Testis (tissue), 3 donors: ENCODE measurements around the gene PRKAG1. TPM values are rescaled to one million over a fixed set of nuclear protein-coding genes. Genes with fewer than 3 reads are reported as not detected.

ENCODE experiments used
- DNase-seq: peaks from one replicate; pipeline ENCODE4 v3.0.0-alpha.2; 2019
- H3K27ac ChIP-seq, 2 donors: fragments of 200-600 bp; sonication (generic); one replicate each; pipeline ENCODE4 v1.5.1; 2019
- H3K27me3 ChIP-seq: fragments of 200-600 bp; sonication (generic); one replicate; pipeline ENCODE4 v1.5.1; 2019
- H3K36me3 ChIP-seq: fragments of 200-600 bp; sonication (generic); one replicate; pipeline ENCODE4 v1.5.1; 2017; ENCODE audit warnings: low read depth; ENCODE audit errors: missing control alignments
- H3K4me1 ChIP-seq: fragments of 200-600 bp; sonication (generic); one replicate; pipeline ENCODE4 v1.5.1; 2019
- H3K4me3 ChIP-seq, 2 donors: fragments of 200-600 bp; sonication (generic); one replicate each; pipeline ENCODE4 v1.5.1; 2017 to 2019
- H3K9me3 ChIP-seq: fragments of 200-600 bp; sonication (generic); one replicate; pipeline ENCODE4 v1.5.1; 2017
- CTCF ChIP-seq, 3 experiments: fragments of 450-650 bp in 2 of 3; fragments of 200-600 bp in 1 of 3; sonication (generic) in 1 of 3; IDR thresholded peaks; one replicate each; pipeline ENCODE4 v1.5.1; 2016 to 2019; ENCODE audit warnings: antibody characterized with exemption in 3 of 3, mild to moderate bottlenecking in 2 of 3, moderate library complexity in 1 of 3
- POLR2A ChIP-seq: fragments of 450-650 bp; IDR thresholded peaks from one replicate; pipeline ENCODE4 v1.6.1; 2017; ENCODE audit warnings: antibody characterized with exemption, mild to moderate bottlenecking, moderate library complexity
- WGBS, 2 donors: methylation state at CpG; one replicate each; pipeline ENCODE4 v1.1.5; 2018; 5-methylcytosine and 5-hydroxymethylcytosine counted together
- intact Hi-C: fragments of 100-400 bp; cut with DNase I; formaldehyde crosslinking; loops from one replicate; pipeline ENCODE4 v1.15.1; 2023; ENCODE audit warnings: low total_unique reads
- polyA plus RNA-seq: library from polyadenylated mRNA; stranded (reverse); fragments of 350-450 nt; fragmentation: Illumina TruSeq; extraction: RNeasy Lipid Tissue Mini Kit (QIAGEN cat#74804); gene quantifications from one replicate; pipeline ENCODE4 v1.2.3, GENCODE V29; 2014; ENCODE audit warnings: low read depth, low replicate concordance; ENCODE audit not compliant: insufficient read depth
- total RNA-seq, 2 donors: library from RNA; depleted of rRNA; stranded (reverse); fragments of >200 nt; gene quantifications; one replicate each; pipeline ENCODE4 v1.2.3, GENCODE V29; 2016

Gene PRKAG1
- total and polyA plus RNA-seq, 3 donors from 2014 or later: 52.7 to 80.7 (median 59.6) TPM

GRCh38 chr12:49013428-49013827 is 5.1 kb downstream of the PRKAG1 start:
- 75 to 79% methylated on average over 3 of the region's 3 CpGs for WGBS, 2 donors
- DNase-seq: no peak
- Histone ChIP-seq H3K27ac (no peak overlapping the region), H3K36me3 (no peaks in the 10 kb centered on the region), H3K9me3 (no peaks in the 10 kb centered on the region), H3K27me3 (no peaks in the 10 kb centered on the region), H3K4me3 (no peak overlapping the region), H3K4me1 (peaks cover 8% of the 10 kb centered on the region)
- intact Hi-C loops: no loop called here
- no peak for TF ChIP-seq CTCF (IDR thresholded peaks at IDR 0.05)
- no peak for TF ChIP-seq POLR2A

- peaks cover 6% of the 10 kb centered on the region for H3K4me1 ChIP-seq
- H3K27ac ChIP-seq: no peak overlapping the region
- TF ChIP-seq POLR2A: no peak
- TF ChIP-seq CTCF (IDR thresholded peaks at IDR 0.05): no peak
- H3K4me3 ChIP-seq: no peak overlapping the region
- intact Hi-C loops: no loop called here
- H3K36me3 ChIP-seq: no peaks in the 10 kb centered on the region
- DNase-seq: no peak
- H3K9me3 ChIP-seq: no peaks in the 10 kb centered on the region
- no peaks in the 10 kb centered on the region for H3K27me3 ChIP-seq
These were observed 5.8 kb downstream of the PRKAG1 start for GRCh38 chr12:49012739-49013138.

- 88 to 100% methylated on average over 3 of the region's 3 CpGs for WGBS, 2 donors
- H3K27me3 ChIP-seq: no peaks in the 10 kb centered on the region
- H3K27ac ChIP-seq: no peak overlapping the region
- H3K4me1 ChIP-seq: no peaks in the 10 kb centered on the region
- H3K36me3 ChIP-seq: no peaks in the 10 kb centered on the region
- intact Hi-C loops: no loop called here
- DNase-seq: no peak
- TF ChIP-seq CTCF (IDR thresholded peaks at IDR 0.05): no peak
- TF ChIP-seq POLR2A: no peak
- no peaks in the 10 kb centered on the region for H3K9me3 ChIP-seq
- H3K4me3 ChIP-seq: no peak overlapping the region
These were observed 8.4 kb downstream of the PRKAG1 start for GRCh38 chr12:49010092-49010668.

GRCh38 chr12:49008943-49009342 is 9.6 kb downstream of the PRKAG1 start:
- TF ChIP-seq POLR2A (no peak), CTCF (IDR thresholded peaks at IDR 0.05) (no peak)
- H3K4me3 ChIP-seq: no peak overlapping the region
- intact Hi-C loops: no loop called here
- no peak overlapping the region for H3K27ac ChIP-seq
- no peaks in the 10 kb centered on the region for H3K27me3 ChIP-seq
- no peak for DNase-seq
- H3K4me1 ChIP-seq: no peaks in the 10 kb centered on the region
- H3K9me3 ChIP-seq: no peaks in the 10 kb centered on the region
- H3K36me3 ChIP-seq: no peaks in the 10 kb centered on the region
- 79 to 93% methylated on average over 1 of the region's 1 CpG for WGBS, 2 donors

- Histone ChIP-seq H3K27me3 (no peaks in the 10 kb centered on the region), H3K4me1 (peaks cover 26% of the 10 kb centered on the region), H3K27ac (no peak overlapping the region), H3K36me3 (no peaks in the 10 kb centered on the region), H3K9me3 (no peaks in the 10 kb centered on the region), H3K4me3 (no peak overlapping the region)
- no peak for TF ChIP-seq CTCF (IDR thresholded peaks at IDR 0.05)
- no peak for TF ChIP-seq POLR2A
- no peak for DNase-seq
- intact Hi-C loops: no loop called here
- WGBS, 2 donors: 76 to 88% methylated on average over 2 of the region's 2 CpGs
These were observed 18.2 kb downstream of the PRKAG1 start for GRCh38 chr12:49000346-49000745.
